Neuron (in vitro differentiated cells): Measurements from ENCODE around the gene ST13.
"Not testable (repeated sequence)": the region's sequence is repeated elsewhere in the genome, so short reads cannot be mapped to it uniquely, and the experiment has no call there.

ENCODE experiments used
- H2AFZ ChIP-seq: one replicate; pipeline ENCODE4 v1.6.1; 2013; ENCODE audit warnings: low read depth, mild to moderate bottlenecking, inconsistent platforms, low read length, moderate library complexity
- H3K27me3 ChIP-seq: one replicate; pipeline ENCODE4 v1.6.1; 2013; ENCODE audit warnings: low read length; ENCODE audit not compliant: insufficient read depth
- H3K36me3 ChIP-seq: one replicate; pipeline ENCODE4 v1.6.1; 2013; ENCODE audit warnings: low read length; ENCODE audit not compliant: insufficient read depth
- H3K4me1 ChIP-seq: one replicate; pipeline ENCODE4 v1.6.1; 2013; ENCODE audit warnings: low read length; ENCODE audit not compliant: insufficient read depth
- H3K4me3 ChIP-seq: 2 replicates; pipeline ENCODE4 v1.5.1; 2013; ENCODE audit warnings: mild to moderate bottlenecking, low read length, moderate library complexity
- H3K9me3 ChIP-seq: one replicate; pipeline ENCODE4 v1.6.1; 2013; ENCODE audit warnings: low read length

ST13 gene

DNA sequence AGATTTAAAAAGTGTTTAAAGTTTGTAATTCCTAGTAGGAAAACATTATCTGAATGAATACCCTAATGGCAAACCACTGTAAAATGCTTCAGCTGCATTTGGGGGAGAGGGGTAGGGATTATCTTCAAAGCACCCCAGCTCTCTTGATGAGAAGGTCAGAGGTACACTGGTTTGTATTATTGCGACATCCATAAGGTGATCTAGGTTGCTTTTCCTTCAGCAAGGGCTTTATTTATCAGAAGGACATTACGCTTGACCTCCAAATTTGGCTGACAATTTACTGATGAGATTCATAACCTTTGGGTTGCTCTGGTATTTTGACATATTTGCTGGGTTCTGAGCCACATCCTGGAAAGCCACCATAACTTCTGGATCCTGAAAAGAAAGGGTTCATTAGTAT is 30.1 kb downstream of the ST13 start:
- H3K4me3 ChIP-seq, H3K4me1 ChIP-seq, H3K9me3 ChIP-seq, H3K27me3 ChIP-seq, H2AFZ ChIP-seq: not testable (repeated sequence)
- peaks cover 59% of the 10 kb centered on the region for H3K36me3 ChIP-seq

DNA sequence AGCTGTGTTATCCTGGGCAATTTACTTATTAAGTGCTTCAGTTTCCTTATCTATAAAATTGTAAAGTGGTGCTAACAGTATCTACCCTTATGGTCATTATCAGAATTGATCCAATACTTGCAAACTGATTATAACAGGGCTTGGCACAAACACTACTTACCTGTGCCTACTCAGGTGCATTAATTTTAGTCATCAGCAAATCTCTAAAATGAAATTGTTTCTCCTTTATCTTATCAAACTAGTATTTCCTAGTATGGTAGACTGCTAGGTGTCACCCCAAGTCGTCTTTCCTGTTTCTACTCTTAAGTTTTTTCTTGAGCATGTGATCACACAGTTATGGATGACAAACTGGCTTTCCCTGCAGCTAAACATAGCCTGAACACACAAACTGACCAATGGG is 33.0 kb downstream of the ST13 start:
- Histone ChIP-seq H3K27me3 (no peaks in the 10 kb centered on the region), H3K4me3 (no peak overlapping the region), H3K9me3 (no peaks in the 10 kb centered on the region), H3K4me1 (peaks cover 3% of the 10 kb centered on the region), H2AFZ (no peak overlapping the region), H3K36me3 (peaks cover 34% of the 10 kb centered on the region)

GRCh38 chr22:40819599-40820140 is 36.8 kb downstream of the ST13 start:
- peaks cover 15% of the 10 kb centered on the region for H3K36me3 ChIP-seq
- peak overlapping the region; percentile 78 for H3K4me3 ChIP-seq

DNA sequence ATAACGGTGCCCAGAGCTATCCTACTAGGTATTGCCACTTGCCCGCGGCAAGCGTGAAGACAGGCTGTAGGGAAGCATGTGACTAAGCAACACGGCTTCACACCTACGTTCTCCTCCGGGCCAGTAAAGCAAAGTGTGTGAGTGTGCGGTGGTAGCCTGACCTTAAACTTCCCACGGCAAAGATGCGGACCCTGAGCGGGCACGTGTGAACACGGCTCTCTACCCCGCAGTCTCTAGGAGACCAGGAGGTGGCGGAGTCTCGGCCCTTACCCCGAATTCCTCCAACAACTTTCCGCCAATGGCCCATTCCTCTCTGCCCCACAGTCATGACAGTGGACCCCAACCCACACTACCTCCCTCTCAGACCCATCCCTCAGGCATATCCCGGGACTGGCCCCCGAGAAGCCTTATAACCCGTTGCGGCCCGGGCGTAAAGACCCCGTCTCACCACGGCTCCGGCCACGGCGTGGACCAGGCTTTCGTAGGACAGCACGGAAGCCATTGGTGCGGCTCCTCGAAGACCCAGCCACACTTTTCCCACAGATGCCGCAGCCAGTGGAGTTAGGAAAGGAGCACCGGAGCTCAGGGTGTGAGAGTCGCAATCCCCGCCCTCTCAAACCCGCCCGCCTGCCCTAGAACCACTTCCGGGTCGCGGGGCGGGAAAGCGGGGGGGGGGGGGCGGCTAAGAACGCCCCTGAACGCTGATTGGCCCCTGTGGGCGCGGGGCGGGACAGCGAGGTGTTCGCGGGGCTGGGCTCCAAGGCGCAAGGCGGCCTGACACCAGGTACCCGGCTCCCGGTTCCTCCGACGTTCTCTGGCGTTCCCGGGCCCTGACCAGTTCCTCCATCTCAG is 37.5 kb downstream of the ST13 start, which contains the start of gene SLC25A17:
Gene SLC25A17, minus strand, starts transcription at position 600 of the 852 bp plus-strand sequence. Its CDS starts 98 bp downstream, at position 502.
- Histone ChIP-seq H3K27me3 (no peaks in the 10 kb centered on the region), H3K4me1 (peaks cover 6% of the 10 kb centered on the region), H2AFZ (peak within 1 kb of the TSS; percentile 93), H3K4me3 (peak within 1 kb of the TSS; percentile 78), H3K9me3 (no peaks in the 10 kb centered on the region), H3K36me3 (peaks cover 13% of the 10 kb centered on the region)

More at GRCh38 chr22:40819599-40820140, 36.8 kb downstream of the ST13 start:
- Histone ChIP-seq H2AFZ (peak overlapping the region; percentile 77), H3K4me1 (peaks cover 6% of the 10 kb centered on the region), H3K27me3 (no peaks in the 10 kb centered on the region), H3K9me3 (no peaks in the 10 kb centered on the region)

DNA sequence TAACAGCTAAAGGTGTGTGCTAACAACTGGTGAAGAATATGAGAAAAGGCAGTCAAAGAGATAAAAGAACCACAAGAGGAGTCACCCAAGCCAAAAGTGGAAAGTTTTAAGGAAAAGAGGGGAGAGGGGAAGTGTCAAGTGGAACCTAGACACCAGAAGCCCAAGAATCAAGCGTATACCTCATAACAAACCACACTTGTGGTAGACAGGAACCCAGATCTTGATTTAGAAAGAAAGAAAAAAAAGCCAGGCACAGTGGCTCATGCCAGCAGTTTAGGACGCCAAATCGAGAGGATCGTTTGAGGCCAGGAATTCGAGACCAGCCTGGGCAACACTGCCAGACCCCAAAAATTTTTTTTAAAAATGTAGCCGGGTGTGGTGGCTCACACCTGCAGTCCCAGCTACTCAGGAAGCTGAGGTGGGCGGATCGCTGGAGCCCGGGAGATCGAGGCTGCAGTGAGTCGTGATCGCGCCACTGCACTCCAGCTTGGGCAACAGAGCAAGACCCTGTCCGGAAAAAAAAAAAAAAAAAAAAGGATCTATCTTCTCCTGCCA is 38.2 kb downstream of the ST13 start:
- H3K4me1 ChIP-seq = peaks cover 6% of the 10 kb centered on the region
- H3K36me3 ChIP-seq = peaks cover 6% of the 10 kb centered on the region
- peak overlapping the region; percentile 78 for H3K4me3 ChIP-seq
- H2AFZ ChIP-seq = peak overlapping the region; percentile 93
- no peaks in the 10 kb centered on the region for H3K27me3 ChIP-seq
- no peaks in the 10 kb centered on the region for H3K9me3 ChIP-seq

DNA sequence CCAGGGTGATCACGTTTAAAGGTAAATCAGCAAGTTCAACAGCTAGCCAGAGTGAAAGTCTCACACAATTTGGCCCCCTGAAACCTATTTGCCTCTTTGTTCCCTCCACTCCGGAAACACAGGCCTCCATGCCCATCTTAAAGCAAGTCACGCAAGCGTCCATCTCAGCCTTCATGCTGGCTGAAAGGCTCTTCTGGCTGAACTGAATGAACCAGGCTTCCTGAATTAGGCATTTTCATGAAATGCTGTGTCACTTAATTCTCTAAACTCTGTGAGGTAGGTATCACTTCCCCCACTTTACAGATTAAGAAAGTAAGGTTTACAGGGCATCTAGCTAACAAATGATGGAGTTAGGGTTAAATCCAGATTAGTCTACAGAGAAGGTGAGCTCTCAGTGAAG is 38.7 kb downstream of the ST13 start:
- Histone ChIP-seq H3K36me3 (peaks cover under 1% of the 10 kb centered on the region), H2AFZ (no peak overlapping the region), H3K9me3 (no peaks in the 10 kb centered on the region), H3K4me3 (no peak overlapping the region), H3K4me1 (peaks cover 6% of the 10 kb centered on the region), H3K27me3 (no peaks in the 10 kb centered on the region)

- H3K36me3 ChIP-seq = no peaks in the 10 kb centered on the region
- peaks cover 3% of the 10 kb centered on the region for H3K4me1 ChIP-seq
- no peaks in the 10 kb centered on the region for H3K27me3 ChIP-seq
- no peaks in the 10 kb centered on the region for H3K9me3 ChIP-seq
- no peak overlapping the region for H2AFZ ChIP-seq
- no peak overlapping the region for H3K4me3 ChIP-seq
These were observed 42.5 kb downstream of the ST13 start for GRCh38 chr22:40813912-40814315.

- Histone ChIP-seq H3K27me3 (no peaks in the 10 kb centered on the region), H3K4me3 (no peak overlapping the region), H2AFZ (no peak overlapping the region), H3K9me3 (no peaks in the 10 kb centered on the region), H3K4me1 (no peaks in the 10 kb centered on the region), H3K36me3 (peaks cover 3% of the 10 kb centered on the region)
These were observed 48.2 kb downstream of the ST13 start for GRCh38 chr22:40808018-40808841.

GRCh38 chr22:40806711-40807110 is 49.7 kb downstream of the ST13 start:
- Histone ChIP-seq H3K4me1 (no peaks in the 10 kb centered on the region), H3K27me3 (no peaks in the 10 kb centered on the region), H3K4me3 (no peak overlapping the region), H3K36me3 (peaks cover 3% of the 10 kb centered on the region), H2AFZ (no peak overlapping the region), H3K9me3 (no peaks in the 10 kb centered on the region)

DNA sequence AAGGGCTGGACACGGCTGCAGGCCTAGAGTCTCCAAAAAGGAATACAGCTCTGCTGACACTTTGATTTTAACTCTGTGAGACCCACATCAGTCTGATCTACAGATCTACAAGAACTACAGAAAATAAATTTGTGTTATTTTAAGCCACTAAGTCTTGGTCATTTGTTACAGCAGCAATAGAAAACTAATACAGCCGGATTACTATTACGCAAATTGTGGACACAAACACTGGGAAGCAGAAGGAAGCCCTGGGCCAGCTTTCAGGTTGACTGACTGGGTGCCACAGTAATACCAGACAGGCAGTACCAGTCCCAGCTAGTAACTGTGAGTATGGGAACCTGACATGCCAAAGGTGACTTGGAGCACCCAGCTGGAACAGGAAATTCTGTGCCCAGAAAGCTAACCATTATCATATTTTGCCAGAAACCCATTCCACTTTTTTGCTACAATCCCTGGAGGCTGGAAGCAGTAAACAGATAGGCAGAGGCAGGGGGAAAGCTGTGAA is 50.7 kb downstream of the ST13 start:
- Histone ChIP-seq H3K36me3 (peaks cover 3% of the 10 kb centered on the region), H3K4me3 (no peak overlapping the region), H3K9me3 (no peaks in the 10 kb centered on the region), H3K4me1 (no peaks in the 10 kb centered on the region), H3K27me3 (no peaks in the 10 kb centered on the region), H2AFZ (no peak overlapping the region)

DNA sequence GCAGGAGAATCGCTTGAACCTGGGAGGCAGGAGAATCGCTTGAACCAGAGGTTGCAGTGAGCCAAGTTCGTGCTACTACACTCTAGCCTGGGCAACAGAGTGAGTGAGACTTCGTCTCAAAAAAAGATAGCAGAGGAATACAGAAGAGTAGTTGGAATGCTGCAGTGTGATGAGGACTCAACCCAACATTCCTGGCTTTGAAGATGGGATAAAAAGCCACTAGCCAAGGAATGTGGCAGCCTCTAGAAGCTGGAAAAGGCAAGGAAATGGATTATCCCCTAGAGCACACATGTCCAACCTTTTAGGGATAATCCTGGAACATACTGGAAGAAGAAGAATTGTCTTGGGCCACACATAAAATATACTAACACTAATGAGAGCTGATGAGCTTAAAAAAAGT is 51.2 kb downstream of the ST13 start:
- Histone ChIP-seq H3K27me3 (no peaks in the 10 kb centered on the region), H3K9me3 (no peaks in the 10 kb centered on the region), H3K4me1 (no peaks in the 10 kb centered on the region)

DNA sequence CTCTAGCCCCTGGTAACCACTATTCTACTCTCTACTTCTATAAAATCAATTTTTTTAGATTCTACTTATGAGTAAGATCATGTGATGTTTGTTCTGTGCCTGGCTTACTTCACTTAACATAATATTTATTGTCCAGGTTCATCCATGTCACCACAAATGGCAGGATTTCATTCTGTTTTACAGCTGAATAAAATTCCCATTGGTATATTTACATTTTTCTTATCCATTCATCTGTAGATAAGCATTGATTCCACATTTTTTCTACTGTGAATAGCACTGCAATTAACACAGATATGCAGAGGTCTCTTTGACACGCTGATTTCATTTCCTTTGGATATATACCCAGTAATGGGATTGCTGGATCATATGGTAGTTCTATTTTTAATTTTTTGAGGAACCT is 53.1 kb downstream of the ST13 start:
- H3K4me1 ChIP-seq = no peaks in the 10 kb centered on the region
- H2AFZ ChIP-seq = no peak overlapping the region
- peaks cover 3% of the 10 kb centered on the region for H3K36me3 ChIP-seq
- H3K4me3 ChIP-seq = no peak overlapping the region
- H3K27me3 ChIP-seq = no peaks in the 10 kb centered on the region
- no peaks in the 10 kb centered on the region for H3K9me3 ChIP-seq

More for the DNA sequence above, 51.2 kb downstream of the ST13 start:
- peaks cover 3% of the 10 kb centered on the region for H3K36me3 ChIP-seq
- H2AFZ ChIP-seq = no peak overlapping the region
- no peak overlapping the region for H3K4me3 ChIP-seq
